ENCODE results near the gene STRA8. TPM values are rescaled to one million over a fixed set of nuclear protein-coding genes. Genes with fewer than 3 reads are reported as not detected.

STRA8 gene
- total RNA-seq, 1 experiment from 2014 or later, result not detected

- Histone ChIP-seq H4K5ac (ENCODE audit: insufficient read length, low read depth, low read length) (no peak overlapping the region), H3K23me2 (ENCODE audit: insufficient read length, low read depth, low read length, poor library complexity, severe bottlenecking) (no peaks in the 10 kb centered on the region), H3K27me3 (ENCODE audit: insufficient read depth, low read length) (no peaks in the 10 kb centered on the region), H3K14ac (ENCODE audit: insufficient read depth, low read length) (no peak overlapping the region), H3T11ph (ENCODE audit: low read length) (no peak overlapping the region), H3K27ac (ENCODE audit: insufficient read length, low read depth, low read length) (no peak overlapping the region), H3K9me3 (ENCODE audit: control insufficient read depth, low read depth, low read length) (no peaks in the 10 kb centered on the region), H2AK5ac (ENCODE audit: insufficient read length, low read length) (no peak overlapping the region), H3K79me1 (ENCODE audit: insufficient read depth, low read depth, low read length, poor library complexity, severe bottlenecking) (no peaks in the 10 kb centered on the region), H2BK120ac (ENCODE audit: low read depth, low read length, poor library complexity, severe bottlenecking) (no peak overlapping the region), H2BK5ac (ENCODE audit: insufficient read length, low read length) (no peak overlapping the region), H3K4ac (ENCODE audit: low read depth, low read length) (no peak overlapping the region), H3K4me2 (ENCODE audit: insufficient read depth, insufficient read length, low read length) (no peak overlapping the region), H4K91ac (ENCODE audit: insufficient read length, low read depth, low read length) (no peak overlapping the region), H4K20me1 (ENCODE audit: control insufficient read depth, insufficient read depth, insufficient read length) (no peaks in the 10 kb centered on the region), H2BK12ac (ENCODE audit: insufficient read length, low read depth, low read length) (no peak overlapping the region), H3K79me2 (ENCODE audit: insufficient read depth, low read length) (no peaks in the 10 kb centered on the region), H4K8ac (replicated peaks; ENCODE audit: insufficient read length, low read depth, low read length) (no peak overlapping the region), H2BK15ac (ENCODE audit: low read depth, low read length) (no peak overlapping the region), H3K18ac (ENCODE audit: insufficient read length, low read depth, low read length) (no peak overlapping the region), H3K56ac (ENCODE audit: insufficient read length, low read depth, low read length) (no peak overlapping the region), H2AFZ (ENCODE audit: low read length) (no peak overlapping the region), H3K23ac (ENCODE audit: insufficient read length, low read depth, low read length) (no peak overlapping the region), H3K9ac (ENCODE audit: extremely low read depth, insufficient read length, low read length) (no peak overlapping the region), H3K4me1 (ENCODE audit: insufficient read depth, low read length) (no peaks in the 10 kb centered on the region), H2BK20ac (ENCODE audit: low read depth, low read length, poor library complexity, severe bottlenecking) (no peak overlapping the region)
- no CpG with 5 or more reads among the region's 5 CpGs for WGBS (ENCODE audit: extremely low coverage, insufficient read length, low lambda C conversion rate)
- no peak overlapping the region for H3K4me3 Mint-ChIP-seq
- H3K4me1 Mint-ChIP-seq, result peaks cover 16 to 17% of the 10 kb centered on the region in 2 experiments
- no peaks in the 10 kb centered on the region for H3K27me3 Mint-ChIP-seq (ENCODE audit: low read depth)
- DNase-seq, result no peak
- TF ChIP-seq CTCF (conservative IDR thresholded peaks at IDR 0.05), result no peak
- no peak overlapping the region for H3K27ac Mint-ChIP-seq
- no peaks in the 10 kb centered on the region for H3K36me3 Mint-ChIP-seq (ENCODE audit: insufficient read depth in 1 of 3, low read depth in 3 of 3)
- H3K9me3 Mint-ChIP-seq, result no peaks in the 10 kb centered on the region
Observed at GRCh38 chr7:135235841-135236240, 2.2 kb downstream of the STRA8 start.

All from H9 (cell line).